ENCODE data around the gene ALLC. TPM values are rescaled to one million over a fixed set of nuclear protein-coding genes. Genes with fewer than 3 reads are reported as not detected.
A peak's percentile ranks its signal among the peaks of the same experiment; 100 is the strongest.

The ALLC gene
- total and polyA plus RNA-seq, 10 of the 15 experiments (the other 5 are each of a cell fraction or from before 2014, with no cell fraction given) = 0.05 TPM; not detected in 9

- intact Hi-C loops (cut with micrococcal nuclease; ENCODE audit: unreplicated experiment) (no loop called here), in situ Hi-C loops (cut with MboI) (no loop called here)
- Histone ChIP-seq H3K27me3 (replicated peaks in 1 of 2; ENCODE audit: control insufficient read depth in 2 of 2, insufficient read depth in 2 of 2, low read length in 1 of 2) (no peaks in the 10 kb centered on the region), H3K4me2 (ENCODE audit: control insufficient read depth, insufficient read depth) (no peak overlapping the region), H4K20me1 (ENCODE audit: control insufficient read depth, insufficient read depth) (no peaks in the 10 kb centered on the region), H2AFZ (ENCODE audit: control insufficient read depth, low read depth, low read length) (no peak overlapping the region), H3K36me3 (ENCODE audit: control insufficient read depth in 2 of 2, insufficient read depth in 2 of 2, low read length in 1 of 2) (no peaks in the 10 kb centered on the region), H3K9me3 (replicated peaks; ENCODE audit: control insufficient read depth, insufficient read depth, low read length) (no peaks in the 10 kb centered on the region), H3K27ac (ENCODE audit: control insufficient read depth, insufficient read depth) (no peak overlapping the region), H3K9ac (ENCODE audit: control insufficient read depth, insufficient read depth, low read length) (no peak overlapping the region), H3K4me3 (no peak overlapping the region), H3K4me1 (ENCODE audit: control insufficient read depth, insufficient read depth, low read length) (peaks cover 8% of the 10 kb centered on the region; the same call in 1 of the 2 replicates), H3K79me2 (ENCODE audit: control insufficient read depth, insufficient read depth, low read length) (no peaks in the 10 kb centered on the region)
- no peak for ATAC-seq
- SMC1A ChIA-PET (ENCODE audit: uncharacterized antibody, unreplicated experiment) = interaction anchor here (0.9 to 3.1 kb wide), 6 partner anchors 14 to 195 kb away, joined by 3 to 27 read pairs (median 6); no protein-coding TSS in a partner anchor
- no TSS peak for BruUV-seq (replicated peaks)
- POLR2A ChIA-PET = interaction anchor here (0.6 to 2.0 kb wide), 2 partner anchors 13 to 103 kb away, joined by 4 to 12 read pairs; no protein-coding TSS in a partner anchor
- FAIRE-seq = no peak
- no peak for TF ChIP-seq ETV6 (conservative IDR thresholded peaks at IDR 0.05 in 1 of 2, IDR thresholded peaks at IDR 0.05 in 1 of 2; ENCODE audit: borderline replicate concordance in 1 of 2, low read depth in 1 of 2)
- TF ChIP-seq CBX5 (IDR thresholded peaks at IDR 0.05; ENCODE audit: low read depth) = peak; percentile 59; the same call in 1 of the 2 replicates
- RAD21 ChIA-PET (ENCODE audit: unreplicated experiment) = interaction anchor here (1.3 to 1.8 kb wide), 2 partner anchors 39 to 47 kb away, joined by 3 to 4 read pairs; no protein-coding TSS in a partner anchor
- no peak for DNase-seq (ENCODE audit: low read depth, low spot score)
- WGBS (ENCODE audit: insufficient coverage, insufficient replicate concordance, low lambda C conversion rate, missing lambda C conversion rate) = 88% methylated on average over 1 of the region's 1 CpG
- CTCF ChIA-PET = interaction anchor here (0.8 to 2.1 kb wide), 2 partner anchors 29 to 42 kb away, joined by 3 to 7 read pairs; no protein-coding TSS in a partner anchor
Observed at GRCh38 chr2:3622967-3623366, 35.0 kb upstream of the ALLC start.

GRCh38 chr2:3624059-3624794 lies 33.8 kb upstream of the ALLC start:
- Histone ChIP-seq H3K79me2 (ENCODE audit: control insufficient read depth, insufficient read depth, low read length) (no peaks in the 10 kb centered on the region), H3K4me3 (no peak overlapping the region; the same call in 1 of the 2 replicates), H2AFZ (ENCODE audit: control insufficient read depth, low read depth, low read length) (peak overlapping the region; percentile 59), H3K27me3 (replicated peaks in 1 of 2; ENCODE audit: control insufficient read depth in 2 of 2, insufficient read depth in 2 of 2, low read length in 1 of 2) (no peaks in the 10 kb centered on the region), H3K27ac (ENCODE audit: control insufficient read depth, insufficient read depth) (peak overlapping the region; percentile 51), H4K20me1 (ENCODE audit: control insufficient read depth, insufficient read depth) (no peaks in the 10 kb centered on the region), H3K4me2 (ENCODE audit: control insufficient read depth, insufficient read depth) (peak overlapping the region; percentile 11; the same call in 1 of the 2 replicates), H3K9me3 (replicated peaks; ENCODE audit: control insufficient read depth, insufficient read depth, low read length) (no peaks in the 10 kb centered on the region), H3K9ac (ENCODE audit: control insufficient read depth, insufficient read depth, low read length) (no peak overlapping the region), H3K36me3 (ENCODE audit: control insufficient read depth in 2 of 2, insufficient read depth in 2 of 2, low read length in 1 of 2) (no peaks in the 10 kb centered on the region), H3K4me1 (ENCODE audit: control insufficient read depth, insufficient read depth, low read length) (peaks cover 8% of the 10 kb centered on the region; the same call in 1 of the 2 replicates)
- ChIA-PET POLR2A (interaction anchor here (1.0 to 2.0 kb wide), 9 partner anchors 10 to 201 kb away, joined by 3 to 12 read pairs (median 5); partner anchors contain the start of gene RNASEH1), RAD21 (ENCODE audit: unreplicated experiment) (interaction anchor here (0.6 to 1.8 kb wide), 10 partner anchors 14 to 177 kb away, joined by 3 to 15 read pairs (median 4); partner anchors contain the start of gene RNASEH1), CTCF (interaction anchor here (2.1 kb wide), 1 partner anchor 28 kb away, joined by 7 read pairs; no protein-coding TSS in a partner anchor), SMC1A (ENCODE audit: uncharacterized antibody, unreplicated experiment) (interaction anchor here (0.6 to 3.1 kb wide), 12 partner anchors 15 to 417 kb away, joined by 3 to 27 read pairs (median 4); no protein-coding TSS in a partner anchor)
- FAIRE-seq (peak; percentile 54), DNase-seq (ENCODE audit: low read depth, low spot score) (peak; percentile 46), ATAC-seq (peak; percentile 89)
- BruUV-seq (replicated peaks) = no TSS peak
- intact Hi-C loops (cut with micrococcal nuclease; ENCODE audit: unreplicated experiment) = no loop called here
- in situ Hi-C loops (cut with MboI) = no loop called here
- 24% methylated on average over 4 of the region's 4 CpGs for WGBS (ENCODE audit: insufficient coverage, insufficient replicate concordance, low lambda C conversion rate, missing lambda C conversion rate)
- no peak for TF ChIP-seq SIN3A (IDR thresholded peaks at IDR 0.05; ENCODE audit: low read depth, low read length)
- no peak for TF ChIP-seq PRDM15 (CRISPR knock-in tag; IDR thresholded peaks at IDR 0.05)
- TF ChIP-seq GATAD2B (conservative IDR thresholded peaks at IDR 0.05; ENCODE audit: low read depth) = peak; percentile 61
- TF ChIP-seq RELB (IDR thresholded peaks at IDR 0.05; ENCODE audit: low read depth) = peak; percentile 73; the same call in 1 of the 2 replicates
- peak; percentile 64 for TF ChIP-seq IKZF1 (conservative IDR thresholded peaks at IDR 0.05)
- peak; percentile 33; the same call in 1 of the 2 replicates for TF ChIP-seq PAX5 (IDR thresholded peaks at IDR 0.05; ENCODE audit: borderline replicate concordance, low read depth, low read length)

Data from GM12878 (cell line).